HL-60 (cell line): ENCODE measurements around the gene SNX1.

Experiments
- CTCF ChIP-seq: IDR thresholded peaks from one replicate; pipeline ENCODE4 v1.5.1; 2011; ENCODE audit warnings: low read length, control low read depth, inconsistent platforms; ENCODE audit not compliant: insufficient read depth
- POLR2AphosphoS5 ChIP-seq: IDR thresholded peaks from 2 replicates; pipeline ENCODE4 v1.6.1; 2012; ENCODE audit warnings: low read depth
- REST ChIP-seq: IDR thresholded peaks from 2 replicates; pipeline ENCODE4 v1.6.1; 2012; ENCODE audit warnings: low read depth; ENCODE audit not compliant: insufficient replicate concordance
- SPI1 ChIP-seq: IDR thresholded peaks from 2 replicates; pipeline ENCODE4 v1.6.1; 2012; ENCODE audit warnings: low read depth, mild to moderate bottlenecking, borderline replicate concordance

- TF ChIP-seq CTCF = no peak
- TF ChIP-seq SPI1 = no peak
- no peak for TF ChIP-seq POLR2AphosphoS5
- no peak for TF ChIP-seq REST
Measured at GRCh38 chr15:64136347-64136746, 40.6 kb downstream of the SNX1 start.
